NT2/D1 (cell line): Measurements from ENCODE around the gene LRRC59.
"Not testable (repeated sequence)": the region's sequence is repeated elsewhere in the genome, so short reads cannot be mapped to it uniquely, and the experiment has no call there.

ENCODE experiments used
- SUZ12 ChIP-seq: IDR thresholded peaks from 2 replicates; pipeline ENCODE4 v1.6.1; 2011; ENCODE audit not compliant: insufficient read length, insufficient read depth; ENCODE audit errors: extremely low read depth
- YY1 ChIP-seq: IDR thresholded peaks from 2 replicates; pipeline ENCODE4 v1.6.1; 2011; ENCODE audit not compliant: insufficient read length, insufficient read depth
- ZNF274 ChIP-seq: IDR thresholded peaks from 2 replicates; pipeline ENCODE4 v1.6.1; 2011; ENCODE audit warnings: mild to moderate bottlenecking, low read depth, low read length

DNA sequence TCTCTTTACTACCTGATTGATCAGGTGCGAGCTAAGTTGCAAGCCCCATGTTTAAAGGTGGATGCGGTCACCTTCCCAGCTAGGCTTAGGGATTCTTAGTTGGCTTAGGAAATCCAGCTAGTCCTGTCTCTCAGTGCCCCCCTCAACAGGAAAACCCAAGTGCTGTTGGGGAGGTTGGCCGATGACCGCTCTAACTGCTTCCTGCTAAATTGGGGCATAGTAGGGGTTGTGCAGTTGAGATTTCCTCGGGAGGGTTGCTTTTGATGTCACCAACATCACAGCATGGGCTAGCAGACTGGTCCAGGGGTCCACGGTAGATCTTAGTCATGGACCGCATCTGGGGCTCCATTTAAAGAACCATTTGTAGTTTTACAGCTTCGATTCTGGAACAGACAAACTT lies 2.3 kb upstream of the LRRC59 start:
- TF ChIP-seq SUZ12, YY1, ZNF274: not testable (repeated sequence)
